HepG2 (cell line): ENCODE results near the gene SLCO3A1. TPM values are rescaled to one million over a fixed set of nuclear protein-coding genes. Genes with fewer than 3 reads are reported as not detected.

ENCODE experiments used
- ATAC-seq: fragments of 200-7000 bp; cut with Tn5 transposase; 3 replicates; pipeline ENCODE4 v1.9.1; 2020; ENCODE audit warnings: mild to moderate bottlenecking, moderate library complexity
- BruUV-seq: library from RNA; stranded (reverse); fragments of 400-500 nt; replicated peaks from 2 replicates; lab custom pipeline; 2021; lab: Mats Ljungman, UMichigan
- CTCF ChIA-PET: fragments of 300-600 bp; formaldehyde crosslinking; extraction: SDS; loops from one replicate; lab custom pipeline; 2021; ENCODE audit warnings: low total read pairs, inconsistent platforms, low intra/inter-chr PET ratio; lab: Yijun Ruan, JAX
- POLR2A ChIA-PET: fragments of 350-600 bp; sonication (Branson Sonifier 250); formaldehyde crosslinking; loops from one replicate; lab custom pipeline; 2020; ENCODE audit warnings: antibody characterized with exemption, inconsistent platforms; lab: Yijun Ruan, JAX
- DNase-seq: peaks from one replicate; pipeline ENCODE4 v3.0.0-alpha.2; 2015; ENCODE audit warnings: low spot score
- FAIRE-seq: peaks from 3 replicates; lab custom pipeline; 2011; peaks lifted over from hg19 to GRCh38; lab: Jason Lieb, UNC
- H2AFZ ChIP-seq: one replicate; pipeline ENCODE4 v1.6.1; 2011; ENCODE audit warnings: low read length, inconsistent platforms
- H3K27ac ChIP-seq: fragments of 300-600 bp; 3 replicates; pipeline ENCODE4 v1.8.0; 2011; ENCODE audit warnings: mixed run types, mild to moderate bottlenecking, mixed read lengths, low read length, inconsistent platforms; ENCODE audit not compliant: insufficient read depth; ENCODE audit errors: extremely low read length
- H3K27me3 ChIP-seq, 2 experiments: fragments of 200-600 bp in 1 of 2; 2 replicates in 1 of 2; 3 replicates in 1 of 2; pipeline versions ENCODE4 v1.6.0 to v1.8.0; 2011; ENCODE audit warnings: low read length in 2 of 2, mild to moderate bottlenecking in 2 of 2, moderate library complexity in 2 of 2, inconsistent platforms in 1 of 2; ENCODE audit not compliant: insufficient read depth in 2 of 2, control insufficient read depth in 1 of 2
- H3K36me3 ChIP-seq, 2 experiments: fragments of 200-600 bp in 1 of 2; replicated peaks in 1 of 2; 2 replicates in 1 of 2; 3 replicates in 1 of 2; pipeline versions ENCODE4 v1.5.1 to v1.8.0; 2011; ENCODE audit warnings: low read length in 2 of 2, inconsistent platforms in 1 of 2; ENCODE audit not compliant: insufficient read depth in 2 of 2, control insufficient read depth in 1 of 2
- H3K4me1 ChIP-seq: 2 replicates; pipeline ENCODE4 v1.5.1; 2012; ENCODE audit warnings: low read length, inconsistent platforms; ENCODE audit not compliant: insufficient read depth
- H3K4me2 ChIP-seq: 2 replicates; pipeline ENCODE4 v1.6.0; 2011; ENCODE audit warnings: low read depth, low read length, inconsistent platforms
- H3K4me3 ChIP-seq, 3 experiments: fragments of 200-600 bp in 1 of 3; sonication (generic), shearing (Covaris generic) in 1 of 3; replicated peaks in 1 of 3; 2 replicates each; pipeline ENCODE4 v1.5.1; 2011 to 2016; ENCODE audit warnings: low read length in 3 of 3, inconsistent platforms in 2 of 3, low read depth in 2 of 3, mild to moderate bottlenecking in 2 of 3, control low read depth in 1 of 3, mixed read lengths in 1 of 3; ENCODE audit not compliant: insufficient read depth in 1 of 3
- H3K79me2 ChIP-seq: one replicate; pipeline ENCODE4 v1.6.1; 2011; ENCODE audit warnings: low read length, inconsistent platforms; ENCODE audit not compliant: insufficient read depth
- H3K9ac ChIP-seq: 2 replicates; pipeline ENCODE4 v1.6.0; 2011; ENCODE audit warnings: mild to moderate bottlenecking, low read depth, low read length, inconsistent platforms; ENCODE audit not compliant: insufficient read depth
- H3K9me3 ChIP-seq: 2 replicates; pipeline ENCODE4 v1.5.1; 2012; ENCODE audit warnings: mild to moderate bottlenecking, low read length
- H4K20me1 ChIP-seq: 2 replicates; pipeline ENCODE4 v1.6.0; 2011; ENCODE audit warnings: inconsistent platforms, mild to moderate bottlenecking, low read length, moderate library complexity; ENCODE audit not compliant: insufficient read depth
- CBFB ChIP-seq: sonication (generic); formaldehyde crosslinking; IDR thresholded peaks from 2 replicates; pipeline ENCODE4 v1.4.0; 2020; ENCODE audit warnings: missing genetic modification reagents
- EED ChIP-seq: sonication (generic); formaldehyde crosslinking; IDR thresholded peaks from 2 replicates; pipeline ENCODE4 v1.5.0; 2020; ENCODE audit warnings: mild to moderate bottlenecking, missing genetic modification reagents
- GLI4 ChIP-seq: sonication (generic); formaldehyde crosslinking; IDR thresholded peaks from 2 replicates; pipeline ENCODE4 v1.5.1; 2020; ENCODE audit warnings: missing genetic modification reagents, mild to moderate bottlenecking, moderate library complexity, borderline replicate concordance
- HOXA3 ChIP-seq: sonication (generic); formaldehyde crosslinking; IDR thresholded peaks from 2 replicates; pipeline ENCODE4 v1.5.0; 2020; ENCODE audit warnings: missing genetic modification reagents
- KDM3A ChIP-seq: IDR thresholded peaks from 2 replicates; pipeline ENCODE4 v1.6.1; 2018; ENCODE audit warnings: low read depth, missing compliant biosample characterization
- KMT2B ChIP-seq: IDR thresholded peaks from 2 replicates; pipeline ENCODE4 v1.6.1; 2016; ENCODE audit warnings: missing genetic modification reagents, missing compliant biosample characterization
- NCOR1 ChIP-seq: fragments of 200-600 bp; sonication (generic); IDR thresholded peaks from 2 replicates; pipeline ENCODE4 v1.7.0; 2017; ENCODE audit warnings: antibody characterized with exemption, low read length, borderline replicate concordance
- NPAS2 ChIP-seq: sonication (generic); formaldehyde crosslinking; IDR thresholded peaks from 2 replicates; pipeline ENCODE4 v1.8.0; 2022; ENCODE audit warnings: mild to moderate bottlenecking, missing genetic modification reagents, borderline replicate concordance
- ZFYVE20 ChIP-seq: sonication (generic); formaldehyde crosslinking; IDR thresholded peaks from 2 replicates; pipeline ENCODE4 v1.8.0; 2023; ENCODE audit warnings: low read depth, mild to moderate bottlenecking, moderate library complexity, missing genetic modification reagents, borderline replicate concordance
- ZNF124 ChIP-seq: sonication (generic); formaldehyde crosslinking; IDR thresholded peaks from 2 replicates; pipeline ENCODE4 v1.4.0; 2020; ENCODE audit warnings: missing genetic modification reagents
- ZSCAN30 ChIP-seq: sonication (generic); formaldehyde crosslinking; IDR thresholded peaks from 2 replicates; pipeline ENCODE4 v1.5.0; 2020; ENCODE audit warnings: mild to moderate bottlenecking, missing genetic modification reagents
- WGBS: methylation state at CpG from one replicate; pipeline ENCODE4 v1.1.6; 2017; ENCODE audit warnings: low lambda C conversion rate; 5-methylcytosine and 5-hydroxymethylcytosine counted together
- in situ Hi-C: cut with HindIII; loops from 2 replicates; pipeline ENCODE4 v1.10.0; 2017; ENCODE audit warnings: low pct_unique_long_range_greater_than_20kb; ENCODE audit not compliant: extremely low pct_ligation_motif_present
- intact Hi-C: fragments of 100-400 bp; cut with micrococcal nuclease; formaldehyde crosslinking; loops from one replicate; pipeline ENCODE4 v1.10.0; 2022; ENCODE audit not compliant: unreplicated experiment
- polyA plus RNA-seq, 8 experiments: library from polyadenylated mRNA; depleted of rRNA in 3 of 8; stranded (reverse) in 7 of 8; unstranded in 1 of 8; fragments of >200 nt; fragmentation: Illumina TruSeq in 4 of 8; extraction: Trizol in 4 of 8; gene quantifications; 2 replicates each; pipeline versions ENCODE4 v1.2.1 to v1.2.3, GENCODE V29; 2011 to 2016; ENCODE audit warnings: low read depth in 4 of 8, missing spikeins in 1 of 8, mixed read lengths in 1 of 8; ENCODE audit not compliant: insufficient read depth in 1 of 8
- total RNA-seq, 5 experiments: library from RNA; depleted of rRNA; stranded (reverse); fragments of >200 nt; fragmentation: Illumina TruSeq; extraction: Trizol; gene quantifications; 2 replicates each; pipeline ENCODE4 v1.2.3, GENCODE V29; 2016; ENCODE audit warnings: low read depth in 1 of 5
- TF ChIP-seq, protein P1 (sequence below): sonication (generic); formaldehyde crosslinking; IDR thresholded peaks from 2 replicates; pipeline ENCODE4 v1.4.0; 2020; ENCODE audit warnings: missing genetic modification reagents, borderline replicate concordance
- TF ChIP-seq, protein P2 (sequence below): sonication (generic); formaldehyde crosslinking; IDR thresholded peaks from 2 replicates; pipeline ENCODE4 v1.5.1; 2020; ENCODE audit warnings: mild to moderate bottlenecking, missing genetic modification reagents, moderate library complexity
- TF ChIP-seq, protein P3 (sequence below): sonication (generic); formaldehyde crosslinking; IDR thresholded peaks from 2 replicates; pipeline ENCODE4 v1.9.0; 2021; ENCODE audit warnings: missing genetic modification reagents, borderline replicate concordance

The SLCO3A1 gene
- total and polyA plus RNA-seq, 2 of the 13 experiments (the other 11 are each of a cell fraction or from before 2014, with no cell fraction given), result 0.02 TPM; not detected in 1

DNA sequence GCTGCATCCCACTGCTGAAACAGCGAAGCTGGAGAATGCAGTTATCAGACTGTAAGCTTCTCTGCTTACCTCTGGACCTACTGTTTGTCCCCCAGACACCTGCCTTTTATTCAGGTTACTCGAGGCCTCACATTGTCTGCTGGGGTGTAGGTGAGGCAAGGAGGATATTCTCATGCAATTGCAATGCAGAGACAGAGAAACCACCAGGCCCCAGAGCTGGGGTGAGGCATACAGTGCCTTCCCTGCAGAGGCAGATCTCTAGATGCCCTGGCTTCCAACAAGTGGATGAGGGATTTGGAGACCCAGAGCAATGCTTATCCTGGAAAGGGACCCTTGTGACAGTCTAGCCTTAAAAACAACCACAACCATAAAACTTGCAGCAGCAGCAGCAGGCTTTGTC, 276.7 kb downstream of the SLCO3A1 start (continued):
- TF ChIP-seq, protein P1, sequence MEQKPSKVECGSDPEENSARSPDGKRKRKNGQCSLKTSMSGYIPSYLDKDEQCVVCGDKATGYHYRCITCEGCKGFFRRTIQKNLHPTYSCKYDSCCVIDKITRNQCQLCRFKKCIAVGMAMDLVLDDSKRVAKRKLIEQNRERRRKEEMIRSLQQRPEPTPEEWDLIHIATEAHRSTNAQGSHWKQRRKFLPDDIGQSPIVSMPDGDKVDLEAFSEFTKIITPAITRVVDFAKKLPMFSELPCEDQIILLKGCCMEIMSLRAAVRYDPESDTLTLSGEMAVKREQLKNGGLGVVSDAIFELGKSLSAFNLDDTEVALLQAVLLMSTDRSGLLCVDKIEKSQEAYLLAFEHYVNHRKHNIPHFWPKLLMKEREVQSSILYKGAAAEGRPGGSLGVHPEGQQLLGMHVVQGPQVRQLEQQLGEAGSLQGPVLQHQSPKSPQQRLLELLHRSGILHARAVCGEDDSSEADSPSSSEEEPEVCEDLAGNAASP (CRISPR knock-in tag), result no peak
- no peak for TF ChIP-seq ZNF124 (CRISPR knock-in tag)
- no peak for TF ChIP-seq EED
- no peak for TF ChIP-seq KMT2B (CRISPR knock-in tag)
- TF ChIP-seq GLI4 (CRISPR knock-in tag), result no peak
- TF ChIP-seq KDM3A (CRISPR knock-in tag), result no peak
- TF ChIP-seq NPAS2 (CRISPR knock-in tag), result no peak

DNA sequence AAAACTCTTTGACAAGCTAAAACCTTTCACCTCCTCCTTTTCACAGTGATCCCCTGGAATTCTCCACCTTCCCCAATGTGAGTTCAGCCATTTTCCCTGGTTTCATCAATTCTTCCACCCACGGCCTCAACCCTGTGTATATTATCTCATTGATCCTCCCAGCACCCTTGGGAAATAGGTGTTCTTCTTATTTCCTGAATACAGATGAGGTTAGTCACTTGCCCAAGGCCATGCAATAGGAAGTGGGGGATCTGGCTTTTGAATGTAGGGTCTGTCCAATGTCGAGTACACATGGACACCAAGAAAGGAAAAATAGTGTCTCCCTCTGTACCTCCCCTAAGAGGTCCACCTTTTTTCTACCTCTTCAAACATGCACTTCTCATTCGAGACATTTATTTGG, 277.4 kb downstream of the SLCO3A1 start:
- ATAC-seq (no peak), FAIRE-seq (no peak), DNase-seq (no peak)
- H4K20me1 ChIP-seq, result no peaks in the 10 kb centered on the region
- ChIA-PET POLR2A (no interaction called here), CTCF (no interaction called here)
- WGBS, result 13% methylated on average over 3 of the region's 3 CpGs
- in situ Hi-C loops (no loop called here), intact Hi-C loops (no loop called here)
- H3K4me2 ChIP-seq, result no peak overlapping the region
- no peak overlapping the region for H3K9ac ChIP-seq
- H3K4me1 ChIP-seq, result no peaks in the 10 kb centered on the region
- no peaks in the 10 kb centered on the region for H3K9me3 ChIP-seq
- no peak overlapping the region for H3K27ac ChIP-seq
- H3K79me2 ChIP-seq, result no peaks in the 10 kb centered on the region
- no peak overlapping the region for H3K4me3 ChIP-seq
- H2AFZ ChIP-seq, result no peak overlapping the region
- peaks cover 0 to 9% of the 10 kb centered on the region in 2 experiments; a peak in 1 of 5 replicates for H3K27me3 ChIP-seq
- no TSS peak for BruUV-seq
- H3K36me3 ChIP-seq, result no peaks in the 10 kb centered on the region
- TF ChIP-seq ZSCAN30 (CRISPR knock-in tag), result no peak
- TF ChIP-seq, protein P2, sequence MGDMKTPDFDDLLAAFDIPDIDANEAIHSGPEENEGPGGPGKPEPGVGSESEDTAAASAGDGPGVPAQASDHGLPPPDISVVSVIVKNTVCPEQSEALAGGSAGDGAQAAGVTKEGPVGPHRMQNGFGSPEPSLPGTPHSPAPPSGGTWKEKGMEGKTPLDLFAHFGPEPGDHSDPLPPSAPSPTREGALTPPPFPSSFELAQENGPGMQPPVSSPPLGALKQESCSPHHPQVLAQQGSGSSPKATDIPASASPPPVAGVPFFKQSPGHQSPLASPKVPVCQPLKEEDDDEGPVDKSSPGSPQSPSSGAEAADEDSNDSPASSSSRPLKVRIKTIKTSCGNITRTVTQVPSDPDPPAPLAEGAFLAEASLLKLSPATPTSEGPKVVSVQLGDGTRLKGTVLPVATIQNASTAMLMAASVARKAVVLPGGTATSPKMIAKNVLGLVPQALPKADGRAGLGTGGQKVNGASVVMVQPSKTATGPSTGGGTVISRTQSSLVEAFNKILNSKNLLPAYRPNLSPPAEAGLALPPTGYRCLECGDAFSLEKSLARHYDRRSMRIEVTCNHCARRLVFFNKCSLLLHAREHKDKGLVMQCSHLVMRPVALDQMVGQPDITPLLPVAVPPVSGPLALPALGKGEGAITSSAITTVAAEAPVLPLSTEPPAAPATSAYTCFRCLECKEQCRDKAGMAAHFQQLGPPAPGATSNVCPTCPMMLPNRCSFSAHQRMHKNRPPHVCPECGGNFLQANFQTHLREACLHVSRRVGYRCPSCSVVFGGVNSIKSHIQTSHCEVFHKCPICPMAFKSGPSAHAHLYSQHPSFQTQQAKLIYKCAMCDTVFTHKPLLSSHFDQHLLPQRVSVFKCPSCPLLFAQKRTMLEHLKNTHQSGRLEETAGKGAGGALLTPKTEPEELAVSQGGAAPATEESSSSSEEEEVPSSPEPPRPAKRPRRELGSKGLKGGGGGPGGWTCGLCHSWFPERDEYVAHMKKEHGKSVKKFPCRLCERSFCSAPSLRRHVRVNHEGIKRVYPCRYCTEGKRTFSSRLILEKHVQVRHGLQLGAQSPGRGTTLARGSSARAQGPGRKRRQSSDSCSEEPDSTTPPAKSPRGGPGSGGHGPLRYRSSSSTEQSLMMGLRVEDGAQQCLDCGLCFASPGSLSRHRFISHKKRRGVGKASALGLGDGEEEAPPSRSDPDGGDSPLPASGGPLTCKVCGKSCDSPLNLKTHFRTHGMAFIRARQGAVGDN (CRISPR knock-in tag), result no peak
- TF ChIP-seq, protein P3, sequence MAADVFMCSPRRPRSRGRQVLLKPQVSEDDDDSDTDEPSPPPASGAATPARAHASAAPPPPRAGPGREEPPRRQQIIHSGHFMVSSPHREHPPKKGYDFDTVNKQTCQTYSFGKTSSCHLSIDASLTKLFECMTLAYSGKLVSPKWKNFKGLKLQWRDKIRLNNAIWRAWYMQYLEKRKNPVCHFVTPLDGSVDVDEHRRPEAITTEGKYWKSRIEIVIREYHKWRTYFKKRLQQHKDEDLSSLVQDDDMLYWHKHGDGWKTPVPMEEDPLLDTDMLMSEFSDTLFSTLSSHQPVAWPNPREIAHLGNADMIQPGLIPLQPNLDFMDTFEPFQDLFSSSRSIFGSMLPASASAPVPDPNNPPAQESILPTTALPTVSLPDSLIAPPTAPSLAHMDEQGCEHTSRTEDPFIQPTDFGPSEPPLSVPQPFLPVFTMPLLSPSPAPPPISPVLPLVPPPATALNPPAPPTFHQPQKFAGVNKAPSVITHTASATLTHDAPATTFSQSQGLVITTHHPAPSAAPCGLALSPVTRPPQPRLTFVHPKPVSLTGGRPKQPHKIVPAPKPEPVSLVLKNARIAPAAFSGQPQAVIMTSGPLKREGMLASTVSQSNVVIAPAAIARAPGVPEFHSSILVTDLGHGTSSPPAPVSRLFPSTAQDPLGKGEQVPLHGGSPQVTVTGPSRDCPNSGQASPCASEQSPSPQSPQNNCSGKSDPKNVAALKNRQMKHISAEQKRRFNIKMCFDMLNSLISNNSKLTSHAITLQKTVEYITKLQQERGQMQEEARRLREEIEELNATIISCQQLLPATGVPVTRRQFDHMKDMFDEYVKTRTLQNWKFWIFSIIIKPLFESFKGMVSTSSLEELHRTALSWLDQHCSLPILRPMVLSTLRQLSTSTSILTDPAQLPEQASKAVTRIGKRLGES (CRISPR knock-in tag), result no peak
- TF ChIP-seq HOXA3 (CRISPR knock-in tag), result no peak
- no peak for TF ChIP-seq ZFYVE20 (CRISPR knock-in tag)
- TF ChIP-seq NCOR1, result no peak
- no peak for TF ChIP-seq CBFB (CRISPR knock-in tag)
